HG02885 (cell line): ENCODE results near the gene PFKL.

Experiments
- ATAC-seq: cut with Tn5 transposase; IDR thresholded peaks from one replicate; pipeline ENCODE4 v1.9.1; 2021; ENCODE audit warnings: mild to moderate bottlenecking; ENCODE audit not compliant: unreplicated experiment, poor library complexity

Gene PFKL

DNA sequence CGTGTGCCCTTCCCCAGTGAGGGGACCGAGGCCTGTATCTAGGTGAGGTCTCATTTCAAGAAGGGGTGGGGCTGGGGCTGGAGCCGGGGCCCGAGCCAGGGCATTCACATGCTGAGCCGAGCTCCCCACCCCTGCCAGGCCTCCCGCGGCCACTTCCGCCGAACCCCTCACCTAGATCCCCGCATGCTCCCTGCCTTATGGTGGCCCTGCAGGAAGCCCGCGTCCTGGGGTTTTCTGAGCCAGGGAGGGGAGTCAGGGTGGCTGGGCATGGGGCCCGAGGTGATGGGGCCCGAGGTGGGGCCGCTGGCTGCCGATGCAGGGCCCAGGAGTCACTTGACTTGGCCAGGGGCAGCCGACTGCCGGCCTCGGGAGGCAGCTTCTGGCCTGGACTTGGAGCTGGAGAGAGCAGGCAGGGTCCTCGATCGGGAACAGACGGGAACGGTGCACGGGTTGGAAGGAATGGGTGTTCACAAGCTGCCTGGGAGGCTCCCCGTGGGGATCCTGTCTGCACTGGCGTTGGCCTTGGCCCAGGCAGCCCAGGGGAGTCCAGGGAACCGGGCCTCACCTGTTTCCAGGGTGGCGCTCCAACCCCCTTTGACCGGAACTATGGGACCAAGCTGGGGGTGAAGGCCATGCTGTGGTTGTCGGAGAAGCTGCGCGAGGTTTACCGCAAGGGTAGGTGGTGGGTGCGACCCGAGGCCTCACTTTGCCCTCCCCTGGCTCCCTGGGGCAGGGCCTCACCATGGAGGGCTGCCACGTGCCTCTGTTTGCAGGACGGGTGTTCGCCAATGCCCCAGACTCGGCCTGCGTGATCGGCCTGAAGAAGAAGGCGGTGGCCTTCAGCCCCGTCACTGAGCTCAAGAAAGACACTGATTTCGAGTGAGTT is 25.8 kb downstream of the PFKL start:
- ATAC-seq = no peak

DNA sequence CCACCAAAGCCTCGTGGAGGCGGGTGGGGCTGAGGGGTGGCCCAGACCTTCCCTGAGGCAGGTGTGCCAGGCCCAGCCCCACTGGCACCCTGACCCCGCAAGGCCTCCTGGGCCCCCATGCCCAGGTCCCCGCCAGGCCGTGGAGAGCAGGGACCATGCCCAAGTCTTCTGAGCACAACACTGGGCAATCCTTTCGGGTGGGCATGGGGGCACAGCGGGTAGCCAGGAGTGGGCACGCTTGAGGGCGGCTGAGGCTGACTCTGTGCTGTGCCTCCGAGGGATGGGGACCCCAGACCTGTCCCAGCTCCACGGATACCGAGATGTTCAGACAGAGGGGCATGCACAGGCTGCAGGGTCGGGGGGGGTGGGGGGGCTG is 26.4 kb downstream of the PFKL start:
- no peak for ATAC-seq

DNA sequence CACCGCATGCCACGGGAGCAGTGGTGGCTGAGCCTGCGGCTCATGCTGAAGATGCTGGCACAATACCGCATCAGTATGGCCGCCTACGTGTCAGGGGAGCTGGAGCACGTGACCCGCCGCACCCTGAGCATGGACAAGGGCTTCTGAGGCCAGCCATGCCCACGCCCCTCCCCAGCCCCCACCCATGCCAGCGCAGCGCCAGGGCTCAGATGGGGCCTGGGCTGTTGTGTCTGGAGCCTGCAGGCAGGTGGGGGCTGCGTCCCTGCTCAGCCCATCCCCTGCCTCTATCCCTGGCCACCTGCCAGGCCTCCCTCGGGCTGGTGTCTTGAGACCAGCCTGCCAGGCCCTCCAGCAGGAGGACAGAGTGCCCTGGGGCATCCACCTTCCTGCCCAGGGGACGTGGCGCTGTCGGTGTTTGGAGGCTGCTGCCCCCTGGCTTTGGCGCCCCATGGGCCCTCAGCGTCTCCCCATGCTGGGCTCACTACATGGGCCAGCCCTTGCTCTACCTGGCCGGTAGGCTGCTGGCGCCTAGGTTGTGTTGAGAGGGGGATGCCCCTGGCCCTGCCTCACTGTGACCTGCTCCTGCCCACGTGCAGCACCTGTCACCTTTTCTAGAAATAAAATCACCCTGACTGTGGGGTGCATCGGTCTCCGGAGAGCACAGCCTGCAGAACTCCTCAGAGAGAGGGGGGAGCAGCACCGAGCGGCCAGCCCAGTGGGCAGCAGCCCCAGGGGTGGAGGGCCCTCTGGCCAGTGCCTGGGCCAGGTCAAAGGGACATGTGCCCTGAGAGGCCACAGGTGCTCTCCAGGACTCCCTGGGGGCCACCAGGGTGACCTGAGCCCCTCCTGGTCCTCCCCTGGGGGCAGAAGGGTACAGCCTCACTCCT is 27.1 kb downstream of the PFKL start:
- no peak for ATAC-seq

DNA sequence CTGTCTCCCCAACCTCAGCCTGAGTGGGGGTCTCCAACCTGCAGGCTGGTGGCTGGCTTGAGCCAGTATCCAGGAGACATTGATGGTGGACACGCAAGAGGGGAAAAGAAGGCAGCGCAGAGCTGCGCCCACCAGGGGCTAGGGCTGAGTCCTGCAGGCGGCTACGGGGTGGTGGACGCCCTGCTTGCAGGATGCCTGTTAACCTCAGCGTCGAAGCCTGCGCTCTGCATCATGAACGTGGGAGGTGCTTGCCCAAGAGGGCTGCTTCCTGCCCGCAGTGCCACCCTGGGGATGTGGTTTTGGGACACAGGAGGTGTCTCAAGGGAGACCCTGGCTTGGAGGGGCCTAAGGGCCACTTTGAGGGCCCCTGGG is 27.7 kb downstream of the PFKL start:
- no peak for ATAC-seq

DNA sequence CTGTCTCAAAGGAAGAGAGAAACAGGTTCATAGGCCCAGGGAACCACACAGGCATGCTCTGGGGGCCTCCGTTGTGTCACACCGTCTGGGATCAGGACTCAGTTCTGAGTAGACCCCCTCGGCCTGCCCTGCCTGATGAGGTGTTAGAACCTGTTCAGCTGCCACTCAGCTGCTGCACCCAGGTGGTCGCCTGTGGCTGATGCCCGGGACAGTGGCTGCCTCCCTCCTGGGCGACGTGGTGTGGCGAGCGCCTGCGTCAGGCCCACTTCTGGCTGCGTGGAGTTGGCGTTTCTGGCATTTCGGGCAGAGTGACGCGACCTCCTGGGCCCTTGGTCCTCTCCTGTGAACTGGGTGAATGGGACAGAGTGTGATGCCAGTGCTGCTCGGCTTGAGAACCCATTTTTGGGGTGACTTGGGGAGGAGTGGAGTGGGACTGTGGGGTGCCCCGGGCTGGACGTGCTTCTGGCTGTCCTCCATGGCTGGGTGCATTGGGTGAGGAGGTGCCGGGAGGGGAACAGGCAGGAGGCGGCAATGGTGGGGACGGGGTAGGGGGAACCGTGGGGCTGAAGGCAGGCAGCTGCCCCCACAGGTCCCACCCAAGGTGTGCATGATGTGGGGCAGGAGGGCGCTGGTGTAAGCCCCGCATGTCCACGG is 28.5 kb downstream of the PFKL start:
- ATAC-seq = no peak

DNA sequence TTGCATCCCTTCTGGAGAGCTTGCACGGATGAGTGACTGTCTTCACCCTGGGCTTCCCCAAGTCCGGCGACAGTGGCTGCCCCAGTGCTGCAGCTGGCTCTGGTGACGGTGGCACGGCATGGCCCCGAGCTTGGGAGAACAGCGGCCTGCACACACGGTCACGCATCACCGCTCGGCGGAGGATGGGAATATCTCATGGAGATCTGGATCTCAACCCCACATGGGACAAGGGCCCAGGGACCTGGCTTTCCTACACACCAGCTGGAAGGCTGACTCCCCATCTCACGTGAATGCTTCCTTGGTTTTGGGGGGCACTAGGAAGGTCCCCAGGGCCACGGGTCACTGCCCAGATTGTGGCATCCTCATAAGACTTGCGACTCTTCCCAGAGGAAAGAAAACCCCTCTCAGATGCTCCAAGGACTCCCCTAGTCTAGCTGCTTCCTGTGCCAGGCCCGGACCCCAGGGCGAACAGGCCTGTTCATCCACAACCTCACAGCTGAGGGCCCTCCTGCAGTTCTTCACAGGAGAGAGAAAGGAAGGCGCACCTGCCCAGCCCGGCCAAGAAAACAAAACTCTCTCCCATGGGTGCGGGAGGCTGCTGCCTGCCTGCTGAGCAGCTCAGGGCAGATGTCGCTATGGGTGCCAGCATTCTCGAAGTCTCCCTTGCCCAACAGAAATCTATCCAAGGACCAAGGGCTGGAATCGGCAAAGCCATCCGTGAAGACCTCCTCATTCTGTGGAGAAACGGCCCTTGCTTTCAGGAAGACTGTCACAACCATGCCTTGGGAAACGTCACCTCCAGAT is 29.4 kb downstream of the PFKL start:
- ATAC-seq = no peak

DNA sequence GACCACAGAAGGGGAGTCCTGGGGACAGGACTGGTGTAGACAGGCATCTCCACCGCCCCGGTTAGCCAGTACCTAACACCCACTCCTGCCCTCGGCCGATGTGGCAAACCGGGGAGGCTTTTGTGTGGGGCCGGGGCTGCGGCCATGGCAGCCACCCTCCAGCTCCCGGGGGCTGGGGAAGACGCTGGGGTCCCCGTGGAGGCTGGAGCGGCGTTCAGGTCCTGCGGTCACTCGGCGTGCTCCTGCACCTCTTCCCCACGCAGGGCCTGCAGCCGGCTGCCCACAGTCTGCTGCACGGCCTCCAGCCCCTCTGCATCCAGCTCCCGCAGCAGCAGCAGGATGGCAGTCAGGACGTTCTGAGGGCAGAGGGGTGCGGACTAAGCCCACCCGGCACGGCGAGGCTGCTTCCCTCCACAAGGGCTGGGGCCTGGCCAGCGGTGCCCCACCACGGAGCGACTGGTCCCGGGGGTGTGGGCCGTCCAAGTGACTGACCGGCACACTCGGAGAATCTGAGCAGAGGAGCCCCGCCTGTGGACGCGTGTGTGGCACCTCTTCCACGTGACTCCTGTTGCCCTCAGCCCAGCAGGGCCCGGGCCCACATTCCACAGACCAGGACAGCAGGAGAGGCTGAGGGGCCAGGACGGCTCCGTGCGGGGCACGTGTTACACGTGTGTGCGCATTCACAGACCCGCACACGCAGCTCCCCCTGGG is 30.3 kb downstream of the PFKL start:
- ATAC-seq = no peak

DNA sequence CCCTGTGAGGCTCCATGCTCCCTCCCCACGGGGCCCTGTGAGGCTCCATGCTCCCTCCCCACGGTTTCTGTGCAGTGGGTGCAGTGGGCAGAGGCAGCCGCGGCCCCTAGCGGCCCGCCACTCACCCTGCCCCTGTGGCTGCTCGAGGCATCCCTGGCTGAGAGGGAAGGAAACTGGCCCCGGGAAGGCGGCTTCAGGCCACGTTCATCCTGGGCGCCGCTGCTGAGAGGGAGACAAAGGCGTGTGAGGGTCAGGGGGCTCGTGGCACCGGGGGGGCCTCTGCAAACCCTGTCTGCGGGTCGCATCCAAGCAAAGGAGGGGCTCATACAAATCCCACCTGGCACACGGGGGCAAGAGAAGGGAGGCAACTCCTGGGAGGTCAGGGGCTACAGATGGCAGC is 30.8 kb downstream of the PFKL start:
- ATAC-seq = no peak

DNA sequence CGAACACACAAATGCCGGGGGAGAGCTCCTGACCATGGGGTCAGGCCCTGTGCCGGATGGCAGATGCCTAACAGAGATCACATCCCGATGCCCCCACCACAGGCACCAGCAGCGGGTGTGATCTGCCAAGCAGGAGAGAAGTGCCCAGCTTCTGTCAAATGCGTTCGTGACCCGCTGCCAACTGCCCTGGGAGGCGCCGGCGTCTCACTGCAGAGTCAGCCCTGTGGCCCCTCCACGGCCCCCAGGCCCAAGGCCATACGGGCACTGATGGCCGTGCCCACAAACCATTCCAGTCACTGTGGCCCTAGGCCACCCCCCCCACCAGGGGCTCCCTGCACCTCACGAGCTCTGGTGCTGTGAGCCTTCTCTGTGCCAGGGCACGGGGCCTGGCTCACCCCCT is 31.4 kb downstream of the PFKL start:
- no peak for ATAC-seq

DNA sequence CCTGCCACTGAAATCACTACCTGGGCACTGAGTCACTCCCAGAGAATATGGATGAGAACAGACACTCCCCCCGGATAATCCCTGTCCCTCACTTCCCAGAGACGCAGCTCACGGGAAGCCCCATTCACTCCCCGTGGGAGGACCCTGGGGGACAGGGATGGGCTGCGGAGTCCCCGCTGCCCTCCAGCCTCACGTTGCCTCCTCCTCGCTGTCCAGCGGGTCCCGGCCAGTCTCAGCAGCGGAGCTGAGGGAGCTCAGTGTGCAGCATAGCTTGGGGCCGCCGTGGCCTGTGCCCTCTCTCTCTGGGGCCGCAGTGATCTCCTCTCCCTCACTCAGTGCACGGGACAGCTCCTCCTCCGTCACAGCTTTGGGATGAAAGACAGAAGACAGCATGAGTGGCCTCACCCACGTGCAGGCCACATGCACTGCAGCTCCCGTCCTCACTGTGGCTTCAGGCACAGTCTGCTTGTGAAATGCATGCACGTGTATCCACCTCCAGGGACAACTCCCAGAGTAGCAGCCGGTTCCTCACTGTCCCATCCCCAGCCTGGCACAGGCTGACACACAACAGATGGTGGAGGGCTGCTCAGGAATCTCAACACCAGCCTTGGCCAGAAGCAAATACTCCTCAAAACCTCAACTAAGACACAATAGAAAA is 31.9 kb downstream of the PFKL start:
- ATAC-seq = no peak

DNA sequence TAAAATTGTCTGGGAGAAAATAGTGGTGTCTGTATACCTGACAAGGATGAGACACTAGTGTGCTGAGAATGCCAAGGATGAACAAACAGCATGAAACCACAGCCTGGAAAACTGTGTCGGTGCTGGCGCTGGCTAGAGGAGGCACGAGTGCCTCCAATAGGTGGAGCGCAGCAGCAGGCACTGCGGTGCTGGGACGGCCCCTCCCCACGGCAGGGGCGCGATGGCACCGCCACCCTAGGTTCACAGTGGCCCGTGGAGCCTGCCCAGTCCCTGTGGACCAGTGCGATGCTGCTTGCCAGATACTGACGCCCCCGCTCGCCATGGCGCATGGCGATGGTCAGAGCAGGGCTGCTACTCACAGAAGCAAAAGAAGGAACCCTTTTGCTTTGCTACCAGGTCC is 32.5 kb downstream of the PFKL start:
- no peak for ATAC-seq

DNA sequence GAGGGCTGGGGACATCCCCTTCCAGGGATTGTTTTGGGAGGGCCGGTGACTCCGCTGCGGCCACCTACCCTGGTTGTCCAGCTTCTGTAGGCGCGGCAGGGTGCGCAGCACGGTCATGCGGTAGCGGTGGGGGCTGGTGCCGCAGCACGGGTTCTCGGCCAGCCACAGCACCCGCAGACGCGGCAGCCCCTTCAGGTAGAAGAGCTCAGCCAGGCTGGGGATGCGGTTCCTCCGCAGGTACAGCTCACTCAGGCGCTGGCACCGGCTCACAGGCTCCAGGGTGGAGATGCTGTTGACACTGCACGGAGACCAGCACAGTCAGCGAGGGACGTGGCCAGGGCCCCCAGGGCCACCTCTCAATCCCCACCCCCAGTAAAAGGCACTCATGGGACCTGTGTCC is 33.1 kb downstream of the PFKL start:
- ATAC-seq = no peak

DNA sequence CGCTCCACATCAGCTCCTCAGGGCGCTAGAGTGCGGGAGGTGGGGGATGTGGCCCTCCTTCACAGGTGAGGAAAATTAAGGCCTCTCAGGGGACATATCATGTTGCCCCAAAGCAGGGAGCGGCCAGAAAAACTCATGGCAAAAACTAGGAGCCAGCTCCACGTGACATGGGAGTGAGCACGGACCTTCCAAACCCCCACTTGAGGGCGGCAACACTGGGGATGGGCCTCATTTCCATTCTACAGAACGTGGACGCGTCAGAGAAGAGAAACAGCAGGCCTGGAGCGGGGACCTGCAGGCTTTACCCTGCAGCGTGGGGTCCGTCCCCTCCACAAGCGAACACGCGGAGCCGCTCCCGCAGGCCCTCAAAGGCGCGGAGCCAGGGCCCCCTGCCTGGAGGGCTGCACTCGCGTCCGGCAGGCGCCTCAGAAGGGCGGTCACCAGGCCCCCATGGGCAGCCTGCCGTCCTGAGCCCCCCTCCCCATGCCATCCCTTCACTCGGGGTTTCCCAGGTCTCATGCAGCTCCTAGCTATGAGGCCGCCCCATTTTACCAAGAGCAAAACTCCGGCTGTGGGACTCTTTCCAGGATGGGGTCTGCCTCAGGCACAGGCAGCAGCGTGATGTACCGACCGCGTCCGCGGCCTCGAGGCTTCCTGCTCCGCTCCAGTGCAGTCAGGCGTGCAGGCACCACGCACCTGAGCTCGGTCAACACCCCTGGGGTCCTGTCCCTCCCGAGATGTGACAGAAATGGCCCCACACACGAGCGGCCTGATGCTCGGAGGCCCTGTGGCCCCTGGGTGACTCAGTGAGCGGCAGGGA is 33.9 kb downstream of the PFKL start:
- ATAC-seq = no peak

DNA sequence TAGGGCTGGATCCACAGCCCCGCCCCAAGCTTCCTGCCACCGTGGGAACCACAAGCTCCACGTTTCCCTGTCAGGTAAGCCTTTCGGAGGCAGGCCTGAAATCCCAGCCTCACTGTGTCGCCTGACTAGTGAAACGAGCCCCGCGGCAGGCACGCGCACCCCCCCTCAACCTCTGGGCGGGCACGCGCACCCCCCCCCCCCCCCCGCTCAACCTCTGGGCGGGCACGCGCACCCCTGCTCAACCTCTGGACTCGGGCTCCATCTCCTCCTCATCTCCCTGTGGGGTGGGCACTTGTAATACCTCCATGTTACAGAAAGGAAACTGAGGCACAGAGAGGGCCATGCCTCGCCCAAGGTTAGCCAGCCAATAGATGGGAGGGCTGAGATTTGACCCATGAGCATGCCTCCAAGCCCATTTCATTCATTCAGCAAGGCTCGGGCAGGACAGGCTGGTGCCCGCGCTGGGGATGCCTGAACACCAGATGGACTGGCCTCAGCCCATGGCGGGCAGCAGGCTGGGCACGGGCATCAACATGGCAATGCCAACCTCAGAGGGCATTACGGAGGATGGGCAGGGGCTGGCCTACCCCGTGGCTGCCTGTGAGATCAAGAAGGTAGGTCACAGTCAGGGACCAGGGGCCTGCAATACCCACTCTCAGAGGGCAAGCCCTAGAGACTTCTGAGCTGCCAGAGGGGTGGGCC is 34.6 kb downstream of the PFKL start:
- ATAC-seq = no peak

DNA sequence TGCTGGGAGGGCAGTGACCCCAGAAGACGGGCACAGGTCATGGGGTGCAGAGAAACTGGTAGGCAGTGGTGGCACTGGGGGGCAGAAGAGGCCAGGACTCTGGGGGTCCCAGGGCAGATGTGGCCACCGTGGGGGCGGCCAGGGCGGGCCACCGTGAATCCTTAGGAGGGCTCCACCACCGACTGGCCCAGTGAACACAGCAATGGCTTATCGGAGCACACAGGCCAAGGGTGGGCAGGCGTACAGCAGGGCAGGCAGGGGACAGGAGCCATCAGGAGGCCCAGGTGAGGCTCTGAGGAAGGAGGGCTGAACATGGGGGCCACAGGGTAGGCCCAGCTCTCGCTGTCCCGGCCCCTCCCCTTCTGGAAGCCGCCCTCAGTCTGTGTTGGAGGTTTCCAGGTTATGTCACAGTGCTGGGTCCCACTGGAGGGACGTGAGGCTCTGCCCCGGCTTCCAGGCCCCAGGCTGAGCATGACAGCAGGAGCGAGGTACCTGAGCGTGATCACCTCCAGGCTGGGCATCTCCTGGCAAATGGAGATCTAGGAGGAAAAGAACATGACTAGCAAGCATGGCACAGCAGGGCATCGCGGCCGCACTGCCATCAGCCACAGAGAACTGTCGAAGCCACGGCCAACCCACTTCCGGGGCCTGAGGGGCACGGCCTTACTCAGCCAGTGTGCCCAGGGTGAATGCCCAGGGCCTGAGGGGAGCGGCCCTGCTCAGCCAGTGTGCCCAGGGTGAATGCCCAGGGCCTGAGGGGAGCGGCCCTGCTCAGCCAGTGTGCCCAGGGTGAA is 35.6 kb downstream of the PFKL start:
- no peak for ATAC-seq

DNA sequence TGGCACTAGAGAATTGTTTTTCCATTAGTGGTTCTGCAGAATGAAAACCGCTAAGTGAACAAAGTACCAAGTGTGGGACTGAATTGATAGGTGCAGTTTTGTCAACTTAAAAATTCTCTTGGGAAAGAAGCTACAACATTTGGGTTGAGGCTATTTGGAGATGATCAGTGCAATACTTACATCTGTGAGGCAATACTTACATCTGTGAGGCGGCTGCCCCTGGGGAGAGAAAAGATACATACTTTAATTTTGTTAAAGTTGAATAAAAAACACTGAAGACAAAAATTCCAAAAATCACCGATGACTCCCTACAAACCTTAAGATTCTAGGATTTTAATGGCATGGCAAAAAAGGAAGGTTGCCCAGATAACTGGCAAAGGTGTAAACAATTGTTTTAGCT is 37.6 kb downstream of the PFKL start:
- no peak for ATAC-seq
